ENCODE data around the gene NT5M.

DNA sequence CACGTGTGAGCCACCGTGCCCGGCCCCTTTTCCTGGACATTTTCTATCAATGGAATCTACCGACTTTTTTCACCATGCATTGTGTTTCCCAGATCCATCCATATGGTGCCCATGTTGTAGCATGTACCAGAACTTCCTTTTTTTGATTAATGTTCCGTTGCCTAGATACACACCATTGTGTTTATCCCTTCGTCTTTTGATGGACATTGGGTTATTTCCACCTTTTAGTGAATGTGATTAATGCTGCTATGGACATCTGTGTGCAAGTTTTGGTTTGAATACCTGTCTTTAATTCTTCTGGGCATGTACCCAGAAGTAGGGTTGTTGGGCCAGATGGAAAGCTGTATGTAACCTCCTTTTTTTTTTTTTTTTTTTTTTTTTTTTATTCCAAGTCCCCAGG is 79.8 kb downstream of the NT5M start:
- TF ChIP-seq, protein P1, sequence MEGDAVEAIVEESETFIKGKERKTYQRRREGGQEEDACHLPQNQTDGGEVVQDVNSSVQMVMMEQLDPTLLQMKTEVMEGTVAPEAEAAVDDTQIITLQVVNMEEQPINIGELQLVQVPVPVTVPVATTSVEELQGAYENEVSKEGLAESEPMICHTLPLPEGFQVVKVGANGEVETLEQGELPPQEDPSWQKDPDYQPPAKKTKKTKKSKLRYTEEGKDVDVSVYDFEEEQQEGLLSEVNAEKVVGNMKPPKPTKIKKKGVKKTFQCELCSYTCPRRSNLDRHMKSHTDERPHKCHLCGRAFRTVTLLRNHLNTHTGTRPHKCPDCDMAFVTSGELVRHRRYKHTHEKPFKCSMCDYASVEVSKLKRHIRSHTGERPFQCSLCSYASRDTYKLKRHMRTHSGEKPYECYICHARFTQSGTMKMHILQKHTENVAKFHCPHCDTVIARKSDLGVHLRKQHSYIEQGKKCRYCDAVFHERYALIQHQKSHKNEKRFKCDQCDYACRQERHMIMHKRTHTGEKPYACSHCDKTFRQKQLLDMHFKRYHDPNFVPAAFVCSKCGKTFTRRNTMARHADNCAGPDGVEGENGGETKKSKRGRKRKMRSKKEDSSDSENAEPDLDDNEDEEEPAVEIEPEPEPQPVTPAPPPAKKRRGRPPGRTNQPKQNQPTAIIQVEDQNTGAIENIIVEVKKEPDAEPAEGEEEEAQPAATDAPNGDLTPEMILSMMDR (IDR thresholded peaks at IDR 0.05), result no peak
- TF ChIP-seq ZFX (IDR thresholded peaks at IDR 0.05; ENCODE audit: borderline replicate concordance), result no peak

All from 22Rv1 (cell line).